Pancreas (tissue), 10 donors: ENCODE results near the gene PUM2. TPM values are rescaled to one million over a fixed set of nuclear protein-coding genes. Genes with fewer than 3 reads are reported as not detected.

Experiments used
- ATAC-seq, 4 donors: fragments of 200-7000 bp; cut with Tn5 transposase; one replicate each; pipeline versions ENCODE4 v1.8.0 to v1.9.1; 2020; ENCODE audit warnings: mild to moderate bottlenecking in 4 of 4, moderate library complexity in 4 of 4
- DNase-seq, 6 donors: peaks; one replicate each; pipeline ENCODE4 v3.0.0-alpha.2; 2020
- FAIRE-seq: peaks from 2 replicates; lab custom pipeline; 2012; peaks lifted over from hg19 to GRCh38; lab: Jason Lieb, UNC
- H3K27ac ChIP-seq, 4 donors: fragments of 200-600 bp; sonication (generic); 1 replicate in 3 of 4; 2 replicates in 1 of 4; pipeline versions ENCODE4 v1.5.0 to v1.8.0; 2020
- H3K27me3 ChIP-seq, 4 donors: fragments of 200-600 bp; one replicate each; pipeline ENCODE4 v1.8.0; 2021
- H3K36me3 ChIP-seq, 3 donors: fragments of 200-600 bp; sonication (generic) in 1 of 3; one replicate each; pipeline versions ENCODE4 v1.5.0 to v1.8.0; 2020 to 2021
- H3K4me1 ChIP-seq, 3 donors: fragments of 200-600 bp; one replicate each; pipeline ENCODE4 v1.8.0; 2021
- H3K4me3 ChIP-seq, 4 donors: fragments of 200-600 bp; sonication (generic) in 2 of 4; one replicate each; pipeline versions ENCODE4 v1.5.0 to v1.8.0; 2020 to 2021
- H3K9me3 ChIP-seq, 4 donors: fragments of 200-600 bp; one replicate each; pipeline ENCODE4 v1.8.0; 2021
- CTCF ChIP-seq, 4 donors: fragments of 200-600 bp; sonication (generic) in 3 of 4; IDR thresholded peaks; one replicate each; pipeline versions ENCODE4 v1.5.0 to v1.8.0; 2021; ENCODE audit warnings: antibody characterized with exemption in 4 of 4
- WGBS, 2 donors: extraction: QIAGEN DNeasy Blood & Tissue Kit; methylation state at CpG; one replicate each; pipeline ENCODE4 v1.1.7; 2013; 5-methylcytosine and 5-hydroxymethylcytosine counted together
- intact Hi-C, 3 donors: fragments of 100-400 bp; cut with DNase I; formaldehyde crosslinking; loops; one replicate each; pipeline versions ENCODE4 v1.11.1 to v1.14.2; 2022
- polyA plus RNA-seq, 2 donors: library from polyadenylated mRNA; stranded (reverse); fragments of 200-250 nt; gene quantifications; one replicate each; pipeline ENCODE4 v1.2.3, GENCODE V29; 2013
- total RNA-seq, 6 donors: library from RNA; stranded (reverse); fragmentation: NEBNext Ultra II Directional in 4 of 6; extraction: Animal tissue kit (Norgen Biotek cat#: 25700) in 4 of 6; gene quantifications; one replicate each; pipeline versions ENCODE4 v1.2.1 to v1.2.4, GENCODE V29; 2021 to 2023
- donor health status: healthy with polysubstance abuse.
- donor health status: DM: no; HTN: no; CAD: no; lungs with moderate emphysema.
- donor health status: DM: no; HTN: no; CAD: no.
- donor health status: control.
- donor health status: control.
- donor health status: Bipolar disorder and iron deficiency.
- donor health status: DM: yes; HTN: yes; CAD: no.
- donor health status: DM: no; HTN: no; CAD: no.
- donor health status: DM: no; HTN: no; CAD: no.
- donor health status: DM: yes; HTN: yes; CAD: no.

The PUM2 gene
- total and polyA plus RNA-seq, 8 donors = 17.0 to 70.2 (median 40.8) TPM

- H3K9me3 ChIP-seq = no peaks in the 10 kb centered on the region
- 74 to 77% methylated on average over 11 of the region's 11 CpGs for WGBS, 2 donors
- H3K36me3 ChIP-seq = no peaks in the 10 kb centered on the region
- H3K4me3 ChIP-seq = no peak overlapping the region
- TF ChIP-seq CTCF (IDR thresholded peaks at IDR 0.05) = no peak
- intact Hi-C loops = no loop called here
- ATAC-seq = peak in 3 of 4 donors; percentile 17 to 45 (median 32)
- DNase-seq = peak in 1 of 6 donors; percentile 52
- H3K27ac ChIP-seq = peak overlapping the region in 2 of 4 donors; percentile 41 to 60
- peaks cover 0 to 6% (median 4%) of the 10 kb centered on the region in 3 donors for H3K4me1 ChIP-seq
- H3K27me3 ChIP-seq = no peaks in the 10 kb centered on the region
- FAIRE-seq = no peak
Measured at GRCh38 chr2:20212459-20212870, 138.2 kb downstream of the PUM2 start.

- TF ChIP-seq CTCF (IDR thresholded peaks at IDR 0.05) = no peak
- H3K4me1 ChIP-seq = peaks cover 0 to 6% (median 4%) of the 10 kb centered on the region in 3 donors
- H3K27me3 ChIP-seq = no peaks in the 10 kb centered on the region
- no peak overlapping the region for H3K4me3 ChIP-seq
- intact Hi-C loops = no loop called here
- DNase-seq = peak in 1 of 6 donors; percentile 30
- no peak for ATAC-seq
- H3K27ac ChIP-seq = peak overlapping the region in 2 of 4 donors; percentile 41 to 60
- no peak for FAIRE-seq
- H3K36me3 ChIP-seq = no peaks in the 10 kb centered on the region
- no peaks in the 10 kb centered on the region for H3K9me3 ChIP-seq
- WGBS, 2 donors = 85 to 89% methylated on average over 14 of the region's 14 CpGs
Measured at GRCh38 chr2:20211860-20212458, 138.7 kb downstream of the PUM2 start.

GRCh38 chr2:20211420-20211819, 139.2 kb downstream of the PUM2 start:
- no peaks in the 10 kb centered on the region for H3K9me3 ChIP-seq
- peak in 1 of 6 donors; percentile 65 for DNase-seq
- no peak overlapping the region for H3K27ac ChIP-seq
- no peak overlapping the region for H3K4me3 ChIP-seq
- H3K27me3 ChIP-seq = no peaks in the 10 kb centered on the region
- no peak for ATAC-seq
- no peak for FAIRE-seq
- 87 to 91% methylated on average over 12 of the region's 12 CpGs for WGBS, 2 donors
- TF ChIP-seq CTCF (IDR thresholded peaks at IDR 0.05) = no peak
- no peaks in the 10 kb centered on the region for H3K36me3 ChIP-seq
- peaks cover 0 to 6% (median 4%) of the 10 kb centered on the region in 3 donors for H3K4me1 ChIP-seq
- intact Hi-C loops = no loop called here

GRCh38 chr2:20210462-20210861, 140.2 kb downstream of the PUM2 start:
- whole genome bisulfite sequencing, 2 donors = 88 to 92% methylated on average over 8 of the region's 8 CpGs
- FAIRE-seq = no peak
- Histone ChIP-seq H3K9me3 (no peaks in the 10 kb centered on the region), H3K4me3 (no peak overlapping the region), H3K27ac (no peak overlapping the region), H3K27me3 (no peaks in the 10 kb centered on the region), H3K36me3 (no peaks in the 10 kb centered on the region), H3K4me1 (peaks cover 0 to 6% (median 4%) of the 10 kb centered on the region in 3 donors)
- DNase-seq = peak in 1 of 6 donors; percentile 38
- intact Hi-C loops = no loop called here
- ATAC-seq = no peak
- no peak for TF ChIP-seq CTCF (IDR thresholded peaks at IDR 0.05)
